Measurements from ENCODE around the gene VAMP8.

VAMP8 gene

DNA sequence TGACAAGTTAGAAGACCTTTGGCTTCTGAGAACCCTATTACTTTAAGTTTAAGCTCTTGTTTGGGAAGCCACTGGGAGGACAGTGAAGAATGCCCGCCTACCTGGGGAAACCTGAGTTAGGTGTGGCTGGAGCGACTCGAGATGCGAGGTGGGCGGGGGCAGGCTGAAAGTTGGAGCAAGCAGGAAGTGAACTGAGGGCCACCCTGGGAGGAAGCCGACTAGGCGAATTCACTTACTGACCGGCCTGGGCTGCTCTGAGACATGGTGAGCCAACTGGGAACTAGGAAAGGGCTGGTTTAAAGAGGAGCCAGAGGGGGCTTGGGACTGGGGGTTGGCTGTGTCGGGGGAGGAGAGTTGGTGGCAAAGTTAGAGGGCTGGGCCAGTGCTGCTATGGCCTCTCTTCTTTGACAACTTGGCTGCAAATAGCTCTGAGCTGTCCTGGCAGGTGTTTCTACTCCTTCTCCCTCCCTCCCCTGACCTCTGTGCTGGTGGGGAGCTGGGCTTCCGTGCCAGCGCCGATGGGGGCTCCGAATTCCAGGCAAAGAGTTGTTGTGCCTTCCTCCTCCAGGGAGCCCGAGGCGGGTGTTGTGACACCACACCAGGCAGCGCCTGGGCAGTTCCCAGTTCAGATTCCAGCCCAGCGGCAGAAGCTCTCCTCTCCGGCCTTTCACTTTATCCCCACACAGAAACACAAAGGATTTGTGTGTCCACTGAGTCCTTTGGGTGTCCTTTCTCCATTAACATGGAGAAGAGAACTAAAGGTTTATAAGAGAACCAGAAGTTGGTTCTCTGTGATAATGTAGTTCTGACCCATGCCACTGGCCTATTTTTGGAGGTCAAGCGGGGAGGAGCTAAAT is at the start of gene VAMP8:
Gene VAMP8, plus strand, starts transcription at position 201 of the 857 bp plus-strand sequence. Its CDS starts 61 bp downstream, at position 262.
- H3K36me3 ChIP-seq (ENCODE audit: low read depth), result peaks cover 18% of the 10 kb centered on the region
- H3K27me3 ChIP-seq (ENCODE audit: insufficient read depth, poor library complexity, severe bottlenecking), result no peaks in the 10 kb centered on the region
- ATAC-seq (ENCODE audit: low read depth) (peak; percentile 97), DNase-seq (ENCODE audit: low spot score) (peak; percentile 89)
- peak within 1 kb of the TSS; percentile 51 for H3K27ac ChIP-seq (ENCODE audit: poor library complexity, severe bottlenecking)
- H3K4me3 ChIP-seq (ENCODE audit: severe bottlenecking), result peak within 1 kb of the TSS; percentile 41
- H3K9me3 ChIP-seq (ENCODE audit: severe bottlenecking), result no peaks in the 10 kb centered on the region
- H3K4me1 ChIP-seq (ENCODE audit: insufficient read depth, poor library complexity, severe bottlenecking), result peaks cover 12% of the 10 kb centered on the region
- TF ChIP-seq CTCF (IDR thresholded peaks at IDR 0.05; ENCODE audit: poor library complexity, severe bottlenecking), result no peak

GRCh38 chr2:85527787-85528186 is 49.6 kb upstream of the VAMP8 start:
- no peak for DNase-seq (ENCODE audit: low spot score)
- Histone ChIP-seq H3K27me3 (ENCODE audit: insufficient read depth, poor library complexity, severe bottlenecking) (no peaks in the 10 kb centered on the region), H3K27ac (ENCODE audit: poor library complexity, severe bottlenecking) (no peak overlapping the region), H3K36me3 (ENCODE audit: low read depth) (no peaks in the 10 kb centered on the region), H3K4me1 (ENCODE audit: insufficient read depth, poor library complexity, severe bottlenecking) (no peaks in the 10 kb centered on the region), H3K4me3 (ENCODE audit: severe bottlenecking) (no peak overlapping the region), H3K9me3 (ENCODE audit: severe bottlenecking) (no peaks in the 10 kb centered on the region)
- no peak for TF ChIP-seq CTCF (IDR thresholded peaks at IDR 0.05; ENCODE audit: poor library complexity, severe bottlenecking)
- ATAC-seq (ENCODE audit: low read depth), result no peak

GRCh38 chr2:85528355-85528754 is 49.0 kb upstream of the VAMP8 start:
- no peak for DNase-seq (ENCODE audit: low spot score)
- TF ChIP-seq CTCF (IDR thresholded peaks at IDR 0.05; ENCODE audit: poor library complexity, severe bottlenecking), result no peak
- H3K27me3 ChIP-seq (ENCODE audit: insufficient read depth, poor library complexity, severe bottlenecking), result no peaks in the 10 kb centered on the region
- H3K27ac ChIP-seq (ENCODE audit: poor library complexity, severe bottlenecking), result no peak overlapping the region
- no peaks in the 10 kb centered on the region for H3K36me3 ChIP-seq (ENCODE audit: low read depth)
- H3K9me3 ChIP-seq (ENCODE audit: severe bottlenecking), result no peaks in the 10 kb centered on the region
- H3K4me1 ChIP-seq (ENCODE audit: insufficient read depth, poor library complexity, severe bottlenecking), result no peaks in the 10 kb centered on the region
- H3K4me3 ChIP-seq (ENCODE audit: severe bottlenecking), result no peak overlapping the region
- ATAC-seq (ENCODE audit: low read depth), result no peak

DNA sequence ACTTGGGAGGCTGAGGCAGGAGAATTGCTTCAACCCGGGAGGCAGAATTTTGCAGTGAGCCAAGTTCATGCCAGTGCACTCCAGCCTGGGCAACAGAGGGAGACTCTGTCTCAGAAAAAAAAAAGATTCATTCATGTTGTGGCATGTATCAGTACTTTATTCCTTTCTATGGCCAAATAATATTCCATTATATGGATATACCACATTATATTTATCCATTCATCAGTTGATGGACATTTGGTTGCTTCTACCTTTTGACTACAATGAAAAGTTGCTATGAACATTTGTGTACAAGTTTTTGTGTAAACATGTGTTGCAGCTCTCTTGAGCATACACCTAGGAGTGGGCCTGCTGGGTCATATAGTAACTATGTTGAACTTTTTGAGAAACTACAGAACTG is 47.6 kb upstream of the VAMP8 start:
- Histone ChIP-seq H3K4me3 (ENCODE audit: severe bottlenecking) (no peak overlapping the region), H3K9me3 (ENCODE audit: severe bottlenecking) (no peaks in the 10 kb centered on the region), H3K27ac (ENCODE audit: poor library complexity, severe bottlenecking) (no peak overlapping the region), H3K4me1 (ENCODE audit: insufficient read depth, poor library complexity, severe bottlenecking) (no peaks in the 10 kb centered on the region), H3K36me3 (ENCODE audit: low read depth) (no peaks in the 10 kb centered on the region), H3K27me3 (ENCODE audit: insufficient read depth, poor library complexity, severe bottlenecking) (no peaks in the 10 kb centered on the region)
- DNase-seq (ENCODE audit: low spot score) (no peak), ATAC-seq (ENCODE audit: low read depth) (no peak)
- TF ChIP-seq CTCF (IDR thresholded peaks at IDR 0.05; ENCODE audit: poor library complexity, severe bottlenecking), result no peak

DNA sequence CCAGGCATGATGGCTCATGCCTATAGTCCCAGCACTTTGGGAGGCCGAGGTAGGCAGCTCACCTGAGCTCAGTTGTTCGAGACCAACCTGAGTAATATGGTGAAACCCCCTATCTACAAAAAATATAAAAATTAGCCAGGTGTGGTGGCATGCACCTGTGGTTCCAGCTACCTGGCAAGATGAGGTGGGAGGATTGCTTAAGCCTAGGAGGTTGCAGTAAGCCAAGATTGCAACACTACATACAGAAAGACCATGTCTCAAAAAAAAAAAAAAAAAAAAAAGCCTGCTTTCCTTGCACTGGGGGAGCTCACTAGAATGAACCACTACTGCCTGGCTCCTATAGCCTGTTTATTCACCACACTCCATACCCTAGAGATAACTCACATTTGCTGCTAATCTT is 45.8 kb upstream of the VAMP8 start:
- Histone ChIP-seq H3K36me3 (ENCODE audit: low read depth) (no peaks in the 10 kb centered on the region), H3K27ac (ENCODE audit: poor library complexity, severe bottlenecking) (no peak overlapping the region), H3K9me3 (ENCODE audit: severe bottlenecking) (no peaks in the 10 kb centered on the region), H3K27me3 (ENCODE audit: insufficient read depth, poor library complexity, severe bottlenecking) (no peaks in the 10 kb centered on the region), H3K4me3 (ENCODE audit: severe bottlenecking) (no peak overlapping the region), H3K4me1 (ENCODE audit: insufficient read depth, poor library complexity, severe bottlenecking) (peaks cover 4% of the 10 kb centered on the region)
- TF ChIP-seq CTCF (IDR thresholded peaks at IDR 0.05; ENCODE audit: poor library complexity, severe bottlenecking), result no peak
- DNase-seq (ENCODE audit: low spot score) (no peak), ATAC-seq (ENCODE audit: low read depth) (peak; percentile 47; the same call in 2 of the 3 replicates)

All from RWPE2 (cell line).